ENCODE results near the gene LDLRAD2.

DNA sequence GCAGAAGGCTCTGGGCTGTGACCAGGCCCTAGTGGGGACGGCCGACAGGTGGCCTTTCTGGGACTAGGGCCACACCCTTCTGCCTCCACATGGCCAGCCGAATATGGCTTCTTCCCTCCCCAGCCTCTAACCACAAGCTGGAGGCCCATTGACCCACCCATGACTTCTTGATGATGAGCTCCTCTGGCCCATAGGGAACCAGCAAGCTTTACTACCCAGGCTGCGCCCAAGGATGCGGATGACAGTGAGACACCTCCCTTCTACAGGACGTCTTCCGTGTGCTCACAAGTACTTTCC lies 41.0 kb downstream of the LDLRAD2 start:
- TF ChIP-seq, protein P1, sequence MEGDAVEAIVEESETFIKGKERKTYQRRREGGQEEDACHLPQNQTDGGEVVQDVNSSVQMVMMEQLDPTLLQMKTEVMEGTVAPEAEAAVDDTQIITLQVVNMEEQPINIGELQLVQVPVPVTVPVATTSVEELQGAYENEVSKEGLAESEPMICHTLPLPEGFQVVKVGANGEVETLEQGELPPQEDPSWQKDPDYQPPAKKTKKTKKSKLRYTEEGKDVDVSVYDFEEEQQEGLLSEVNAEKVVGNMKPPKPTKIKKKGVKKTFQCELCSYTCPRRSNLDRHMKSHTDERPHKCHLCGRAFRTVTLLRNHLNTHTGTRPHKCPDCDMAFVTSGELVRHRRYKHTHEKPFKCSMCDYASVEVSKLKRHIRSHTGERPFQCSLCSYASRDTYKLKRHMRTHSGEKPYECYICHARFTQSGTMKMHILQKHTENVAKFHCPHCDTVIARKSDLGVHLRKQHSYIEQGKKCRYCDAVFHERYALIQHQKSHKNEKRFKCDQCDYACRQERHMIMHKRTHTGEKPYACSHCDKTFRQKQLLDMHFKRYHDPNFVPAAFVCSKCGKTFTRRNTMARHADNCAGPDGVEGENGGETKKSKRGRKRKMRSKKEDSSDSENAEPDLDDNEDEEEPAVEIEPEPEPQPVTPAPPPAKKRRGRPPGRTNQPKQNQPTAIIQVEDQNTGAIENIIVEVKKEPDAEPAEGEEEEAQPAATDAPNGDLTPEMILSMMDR (IDR thresholded peaks at IDR 0.05 in 4 of 5, conservative IDR thresholded peaks at IDR 0.05 in 1 of 5): no peak
- TF ChIP-seq POLR2A (IDR thresholded peaks at IDR 0.05): no peak

Data from gastrocnemius medialis (tissue), 4 donors.